ENCODE results near the gene GJB5. TPM values are rescaled to one million over a fixed set of nuclear protein-coding genes. Genes with fewer than 3 reads are reported as not detected.

GJB5 gene
- total and polyA plus RNA-seq, 2 of the 8 experiments (the other 6 are each of a cell fraction or from before 2014, with no cell fraction given): 0.86 to 3.1 TPM

GRCh38 chr1:34721646-34722355, 33.0 kb upstream of the GJB5 start:
- CTCF ChIA-PET (ENCODE audit: partially characterized antibody): interaction anchor here (0.7 to 2.9 kb wide), 3 partner anchors 21 to 29 kb away, joined by 3 to 11 read pairs (median 4); no protein-coding TSS in a partner anchor
- no peak for FAIRE-seq

More at GRCh38 chr1:34721646-34722355, 33.0 kb upstream of the GJB5 start:
- Histone ChIP-seq H3K4ac (replicated peaks; ENCODE audit: insufficient read length, low read depth, low read length) (no peak overlapping the region), H2BK15ac (ENCODE audit: low read length) (no peak overlapping the region), H3K4me2 (ENCODE audit: insufficient read depth in 1 of 2, low read depth in 2 of 2, low read length in 2 of 2) (no peak overlapping the region), H2AFZ (ENCODE audit: low read length) (no peak overlapping the region), H3K9ac (replicated peaks in 1 of 4; ENCODE audit: extremely low read depth in 1 of 4, low read depth in 3 of 4, low read length in 3 of 4) (no peak overlapping the region), H2BK5ac (ENCODE audit: low read depth, low read length) (no peak overlapping the region), H4K8ac (ENCODE audit: extremely low read depth, insufficient read depth, low read length) (no peak overlapping the region), H3K23ac (ENCODE audit: insufficient read length) (no peak overlapping the region), H3K4me3 (ENCODE audit: extremely low read depth in 1 of 4, insufficient read depth in 2 of 4, low read depth in 3 of 4, low read length in 4 of 4) (no peak overlapping the region), H3K79me2 (ENCODE audit: control insufficient read depth in 1 of 2, insufficient read depth in 2 of 2, low read length in 2 of 2) (no peaks in the 10 kb centered on the region), H3K79me1 (ENCODE audit: low read depth, low read length) (no peaks in the 10 kb centered on the region), H3K9me3 (ENCODE audit: insufficient read depth in 2 of 2, low read depth in 1 of 2, low read length in 1 of 2) (no peaks in the 10 kb centered on the region), H2BK120ac (replicated peaks; ENCODE audit: low read depth, low read length) (no peak overlapping the region), H2BK12ac (ENCODE audit: low read depth, low read length) (no peak overlapping the region), H3K14ac (ENCODE audit: insufficient read length) (no peak overlapping the region), H4K91ac (replicated peaks; ENCODE audit: insufficient read length, low read length) (no peak overlapping the region), H2AK5ac (ENCODE audit: low read depth, low read length) (no peak overlapping the region), H3K18ac (ENCODE audit: extremely low read depth, low read length) (no peak overlapping the region), H3K36me3 (ENCODE audit: control insufficient read depth in 2 of 4, insufficient read depth in 4 of 4, low read length in 3 of 4) (no peaks in the 10 kb centered on the region), H3K27ac (ENCODE audit: low read depth, low read length) (no peak overlapping the region), H3K4me1 (replicated peaks in 1 of 4; ENCODE audit: control insufficient read depth in 3 of 4, insufficient read depth in 4 of 4, low read length in 3 of 4) (no peaks in the 10 kb centered on the region), H3K56ac (replicated peaks; ENCODE audit: insufficient read length, low read depth, low read length) (no peak overlapping the region), H4K5ac (ENCODE audit: insufficient read length, low read depth, low read length) (no peak overlapping the region), H4K20me1 (replicated peaks in 1 of 2; ENCODE audit: control insufficient read depth in 1 of 2, insufficient read depth in 2 of 2, low read length in 2 of 2) (no peaks in the 10 kb centered on the region), H3K23me2 (ENCODE audit: low read depth, low read length) (no peaks in the 10 kb centered on the region; the same call in 1 of the 2 replicates), H3K27me3 (replicated peaks in 1 of 4; ENCODE audit: control insufficient read depth in 3 of 4, extremely low read depth in 1 of 4, insufficient read depth in 3 of 4, low read length in 3 of 4) (no peaks in the 10 kb centered on the region), H2BK20ac (ENCODE audit: low read length) (no peak overlapping the region)
- TF ChIP-seq EZH2 (IDR thresholded peaks at IDR 0.05; ENCODE audit: low read depth, low read length, severe bottlenecking): no peak
- no peak for TF ChIP-seq SP2 (IDR thresholded peaks at IDR 0.05; ENCODE audit: low read length)
- TF ChIP-seq PHF8 (conservative IDR thresholded peaks at IDR 0.05; ENCODE audit: low read depth, low read length): no peak
- no peak for TF ChIP-seq TAF1 (IDR thresholded peaks at IDR 0.05; ENCODE audit: low read depth, low read length)
- TF ChIP-seq POLR2AphosphoS5 (IDR thresholded peaks at IDR 0.05; ENCODE audit: low read depth, low read length): no peak
- DNase-seq (ENCODE audit: low read depth in 1 of 2, low spot score in 2 of 2): no peak
- POLR2A ChIA-PET (ENCODE audit: partially characterized antibody): interaction anchor here (0.6 to 1.8 kb wide), 2 partner anchors 18 to 538 kb away, joined by 3 read pairs; no protein-coding TSS in a partner anchor
- WGBS, 2 experiments (ENCODE audit: extremely low coverage in 1 of 2, insufficient coverage in 1 of 2, insufficient read length in 1 of 2, insufficient replicate concordance in 2 of 2, low coverage in 1 of 2, low lambda C conversion rate in 2 of 2, missing lambda C conversion rate in 1 of 2): 90% methylated on average over 6 of the region's 6 CpGs; no CpG with 5 or more reads in 1 of the 2 experiments

Data from H1 (cell line).